ENCODE data around the gene EVPLL. TPM values are rescaled to one million over a fixed set of nuclear protein-coding genes. Genes with fewer than 3 reads are reported as not detected.
A peak's percentile ranks its signal among the peaks of the same experiment; 100 is the strongest.
"Not testable (repeated sequence)": the region's sequence is repeated elsewhere in the genome, so short reads cannot be mapped to it uniquely, and the experiment has no call there.

EVPLL gene
- total RNA-seq, 1 donor from 2014 or later: 2.8 TPM

- Histone ChIP-seq H3K27me3 (ENCODE audit: low read depth) (no peaks in the 10 kb centered on the region), H3K36me3 (no peaks in the 10 kb centered on the region), H3K27ac (no peak overlapping the region), H3K9me3 (no peaks in the 10 kb centered on the region), H3K4me3 (no peak overlapping the region), H3K4me1 (no peaks in the 10 kb centered on the region)
- DNase-seq (no peak), ATAC-seq (no peak)
- intact Hi-C loops (cut with DNase I): no loop called here
- TF ChIP-seq, protein P1, sequence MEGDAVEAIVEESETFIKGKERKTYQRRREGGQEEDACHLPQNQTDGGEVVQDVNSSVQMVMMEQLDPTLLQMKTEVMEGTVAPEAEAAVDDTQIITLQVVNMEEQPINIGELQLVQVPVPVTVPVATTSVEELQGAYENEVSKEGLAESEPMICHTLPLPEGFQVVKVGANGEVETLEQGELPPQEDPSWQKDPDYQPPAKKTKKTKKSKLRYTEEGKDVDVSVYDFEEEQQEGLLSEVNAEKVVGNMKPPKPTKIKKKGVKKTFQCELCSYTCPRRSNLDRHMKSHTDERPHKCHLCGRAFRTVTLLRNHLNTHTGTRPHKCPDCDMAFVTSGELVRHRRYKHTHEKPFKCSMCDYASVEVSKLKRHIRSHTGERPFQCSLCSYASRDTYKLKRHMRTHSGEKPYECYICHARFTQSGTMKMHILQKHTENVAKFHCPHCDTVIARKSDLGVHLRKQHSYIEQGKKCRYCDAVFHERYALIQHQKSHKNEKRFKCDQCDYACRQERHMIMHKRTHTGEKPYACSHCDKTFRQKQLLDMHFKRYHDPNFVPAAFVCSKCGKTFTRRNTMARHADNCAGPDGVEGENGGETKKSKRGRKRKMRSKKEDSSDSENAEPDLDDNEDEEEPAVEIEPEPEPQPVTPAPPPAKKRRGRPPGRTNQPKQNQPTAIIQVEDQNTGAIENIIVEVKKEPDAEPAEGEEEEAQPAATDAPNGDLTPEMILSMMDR (IDR thresholded peaks at IDR 0.05): no peak
These were observed 6.8 kb upstream of the EVPLL start for GRCh38 chr17:18370761-18371160.

GRCh38 chr17:18371455-18371854 lies 6.1 kb upstream of the EVPLL start:
- H3K4me1 ChIP-seq: no peaks in the 10 kb centered on the region
- no peak for DNase-seq

GRCh38 chr17:18373181-18373580 lies 4.4 kb upstream of the EVPLL start:
- H3K9me3 ChIP-seq; H3K36me3 ChIP-seq; H3K27ac ChIP-seq; ATAC-seq; DNase-seq; intact Hi-C loops (cut with DNase I); H3K27me3 ChIP-seq (ENCODE audit: low read depth); H3K4me1 ChIP-seq; H3K4me3 ChIP-seq: not testable (repeated sequence)

More at GRCh38 chr17:18371455-18371854, 6.1 kb upstream of the EVPLL start:
- no peaks in the 10 kb centered on the region for H3K9me3 ChIP-seq
- H3K4me3 ChIP-seq: no peak overlapping the region
- intact Hi-C loops (cut with DNase I): no loop called here
- TF ChIP-seq, protein P1 (IDR thresholded peaks at IDR 0.05): no peak
- no peaks in the 10 kb centered on the region for H3K27me3 ChIP-seq (ENCODE audit: low read depth)
- no peaks in the 10 kb centered on the region for H3K36me3 ChIP-seq
- H3K27ac ChIP-seq: no peak overlapping the region
- no peak for ATAC-seq

DNA sequence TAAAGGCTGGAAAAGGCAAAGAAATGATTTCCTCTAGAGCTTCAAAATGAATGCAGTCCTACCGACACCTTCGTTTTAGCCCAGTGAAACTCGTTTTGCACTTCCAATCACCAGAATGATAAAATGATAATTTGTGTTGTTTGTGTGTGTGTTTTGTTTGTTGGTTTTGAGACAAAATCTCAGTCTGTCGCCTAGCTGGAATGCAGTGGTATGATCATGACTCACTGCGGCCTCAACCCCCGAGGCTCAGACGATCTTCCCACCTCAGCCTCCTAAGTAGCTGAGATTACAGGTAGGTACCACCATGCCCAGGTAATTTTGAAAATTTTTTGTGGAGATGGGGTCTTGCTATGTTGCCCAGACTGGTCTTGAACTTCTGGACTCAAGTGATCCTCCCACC lies 3.4 kb upstream of the EVPLL start:
- intact Hi-C loops (cut with DNase I): no loop called here
- Histone ChIP-seq H3K4me1 (peaks cover 9% of the 10 kb centered on the region), H3K4me3 (no peak overlapping the region), H3K9me3 (no peaks in the 10 kb centered on the region), H3K27ac (no peak overlapping the region), H3K27me3 (ENCODE audit: low read depth) (peaks cover under 1% of the 10 kb centered on the region), H3K36me3 (no peaks in the 10 kb centered on the region)
- ATAC-seq (no peak), DNase-seq (no peak)
- TF ChIP-seq, protein P1 (IDR thresholded peaks at IDR 0.05): no peak

- TF ChIP-seq, protein P1 (IDR thresholded peaks at IDR 0.05): no peak
- Histone ChIP-seq H3K4me1 (peaks cover 9% of the 10 kb centered on the region), H3K27me3 (ENCODE audit: low read depth) (peaks cover 24% of the 10 kb centered on the region), H3K9me3 (no peaks in the 10 kb centered on the region), H3K4me3 (peak overlapping the region; percentile 19), H3K36me3 (no peaks in the 10 kb centered on the region), H3K27ac (peak overlapping the region; percentile 77)
- DNase-seq: no peak
- intact Hi-C loops (cut with DNase I): no loop called here
- peak in 1 of 2 donors; percentile 19 for ATAC-seq
These were observed 577 bp downstream of the EVPLL start for GRCh38 chr17:18378205-18378505.

DNA sequence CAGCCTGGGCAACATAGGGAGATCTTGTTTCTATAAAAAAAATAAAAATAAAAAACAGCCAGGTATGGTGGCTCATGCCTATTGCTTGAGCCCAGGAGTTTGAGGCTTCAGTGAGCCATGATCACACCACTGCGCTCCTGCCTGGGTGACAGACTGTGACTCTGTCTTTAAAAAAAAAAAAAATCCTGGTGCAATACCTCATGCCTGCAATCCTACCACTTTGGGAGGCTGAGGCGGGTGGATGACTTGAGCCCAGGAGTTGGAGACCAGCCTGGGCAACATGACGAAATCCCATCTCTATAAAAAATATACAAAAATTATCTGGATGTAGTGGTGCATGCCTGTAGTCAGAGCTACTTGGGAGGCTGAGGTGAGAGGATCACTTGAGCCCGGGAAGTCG lies 1.0 kb downstream of the EVPLL start:
- H3K4me3 ChIP-seq; ATAC-seq; H3K9me3 ChIP-seq; DNase-seq; H3K36me3 ChIP-seq; intact Hi-C loops (cut with DNase I); H3K4me1 ChIP-seq: not testable (repeated sequence)
- peak overlapping the region; percentile 77 for H3K27ac ChIP-seq
- peaks cover 25% of the 10 kb centered on the region for H3K27me3 ChIP-seq (ENCODE audit: low read depth)

All from lower lobe of right lung (tissue), 2 donors.